SK-N-SH treated with all-trans-retinoic acid at 6 μM for 48 hours (cell line): ENCODE results near the gene TIAM1.

Source experiments
- ATAC-seq: fragments of 200-7000 bp; cut with Tn5 transposase; 3 replicates; pipeline ENCODE4 v1.9.1; 2020; ENCODE audit warnings: mild to moderate bottlenecking, moderate library complexity
- ARNTL ChIP-seq: fragments of 450-650 bp; formaldehyde crosslinking; IDR thresholded peaks from 2 replicates; pipeline ENCODE4 v1.5.0; 2020; ENCODE audit warnings: low read depth, mild to moderate bottlenecking, moderate library complexity, borderline replicate concordance
- BACH2 ChIP-seq: fragments of 250-450 bp; sonication (Bioruptor Pico); IDR thresholded peaks from 2 replicates; pipeline ENCODE4 v1.9.0; 2021; ENCODE audit warnings: mild to moderate bottlenecking, borderline replicate concordance
- CSDC2 ChIP-seq: fragments of 250-450 bp; sonication (Bioruptor Pico); IDR thresholded peaks from 2 replicates; pipeline ENCODE4 v1.5.0; 2020; ENCODE audit warnings: mild to moderate bottlenecking, moderate library complexity
- ESRRG ChIP-seq: fragments of 250-450 bp; sonication (Bioruptor Pico); IDR thresholded peaks from 2 replicates; pipeline ENCODE4 v1.6.1; 2021; ENCODE audit warnings: mild to moderate bottlenecking
- GLIS3 ChIP-seq: fragments of 250-450 bp; sonication (Bioruptor Pico); IDR thresholded peaks from 2 replicates; pipeline ENCODE4 v1.5.0; 2020; ENCODE audit warnings: mild to moderate bottlenecking, moderate library complexity
- ISL1 ChIP-seq: fragments of 250-450 bp; sonication (Bioruptor Pico); IDR thresholded peaks from 2 replicates; pipeline ENCODE4 v2.1.2; 2022; ENCODE audit warnings: mild to moderate bottlenecking, moderate library complexity
- OSR1 ChIP-seq: fragments of 250-450 bp; sonication (Bioruptor Pico); IDR thresholded peaks from 2 replicates; pipeline ENCODE4 v1.8.0; 2022; ENCODE audit warnings: moderate library complexity, mild to moderate bottlenecking, inconsistent platforms
- PATZ1 ChIP-seq: fragments of 250-450 bp; sonication (Bioruptor Pico); IDR thresholded peaks from 2 replicates; pipeline ENCODE4 v1.8.0; 2020; ENCODE audit warnings: mild to moderate bottlenecking, moderate library complexity, borderline replicate concordance
- PPARA ChIP-seq: fragments of 250-450 bp; sonication (Bioruptor Pico); IDR thresholded peaks from 2 replicates; pipeline ENCODE4 v1.5.0; 2020; ENCODE audit warnings: mild to moderate bottlenecking, borderline replicate concordance
- RARB ChIP-seq: fragments of 250-450 bp; sonication (Bioruptor Pico); IDR thresholded peaks from 2 replicates; pipeline ENCODE4 v1.8.0; 2021; ENCODE audit warnings: mild to moderate bottlenecking, moderate library complexity
- TCF4 ChIP-seq: fragments of 250-450 bp; sonication (Bioruptor Pico); IDR thresholded peaks from 2 replicates; pipeline ENCODE4 v1.8.0; 2021; ENCODE audit warnings: mild to moderate bottlenecking, moderate library complexity, borderline replicate concordance
- TOX ChIP-seq: fragments of 250-450 bp; sonication (Bioruptor Pico); IDR thresholded peaks from 2 replicates; pipeline ENCODE4 v1.8.0; 2021; ENCODE audit warnings: mild to moderate bottlenecking, moderate library complexity, borderline replicate concordance
- ZC3H10 ChIP-seq: fragments of 250-450 bp; sonication (Bioruptor Pico); IDR thresholded peaks from 2 replicates; pipeline ENCODE4 v1.5.1; 2021; ENCODE audit warnings: mild to moderate bottlenecking, moderate library complexity
- ZFP3 ChIP-seq: fragments of 250-450 bp; sonication (Bioruptor Pico); IDR thresholded peaks from 2 replicates; pipeline ENCODE4 v1.5.0; 2020; ENCODE audit warnings: mild to moderate bottlenecking, moderate library complexity
- ZNF565 ChIP-seq: fragments of 450-650 bp; formaldehyde crosslinking; conservative IDR thresholded peaks from 2 replicates; pipeline ENCODE4 v1.5.0; 2020; ENCODE audit warnings: low read depth, mild to moderate bottlenecking, moderate library complexity
- ZNF70 ChIP-seq: fragments of 450-650 bp; formaldehyde crosslinking; IDR thresholded peaks from 2 replicates; pipeline ENCODE4 v1.5.0; 2020; ENCODE audit warnings: mild to moderate bottlenecking, moderate library complexity
- ZNF8 ChIP-seq: fragments of 450-650 bp; formaldehyde crosslinking; IDR thresholded peaks from 2 replicates; pipeline ENCODE4 v1.5.0; 2020; ENCODE audit warnings: mild to moderate bottlenecking, moderate library complexity
- TF ChIP-seq, protein P1 (sequence below): fragments of 250-450 bp; sonication (Bioruptor Pico); IDR thresholded peaks from 2 replicates; pipeline ENCODE4 v1.5.0; 2020; ENCODE audit warnings: mild to moderate bottlenecking, moderate library complexity
- TF ChIP-seq, protein P2 (sequence below): fragments of 250-450 bp; sonication (Bioruptor Pico); IDR thresholded peaks from 2 replicates; pipeline ENCODE4 v1.5.1; 2020; ENCODE audit warnings: low read depth, mild to moderate bottlenecking, moderate library complexity
- TF ChIP-seq, protein P3 (sequence below): fragments of 250-450 bp; sonication (Bioruptor Pico); IDR thresholded peaks from 2 replicates; pipeline ENCODE4 v1.8.0; 2021; ENCODE audit warnings: low read depth, mild to moderate bottlenecking, moderate library complexity, borderline replicate concordance

The TIAM1 gene

GRCh38 chr21:31288191-31288590 is 55.9 kb downstream of the TIAM1 start:
- ATAC-seq: no peak
- TF ChIP-seq, protein P1, sequence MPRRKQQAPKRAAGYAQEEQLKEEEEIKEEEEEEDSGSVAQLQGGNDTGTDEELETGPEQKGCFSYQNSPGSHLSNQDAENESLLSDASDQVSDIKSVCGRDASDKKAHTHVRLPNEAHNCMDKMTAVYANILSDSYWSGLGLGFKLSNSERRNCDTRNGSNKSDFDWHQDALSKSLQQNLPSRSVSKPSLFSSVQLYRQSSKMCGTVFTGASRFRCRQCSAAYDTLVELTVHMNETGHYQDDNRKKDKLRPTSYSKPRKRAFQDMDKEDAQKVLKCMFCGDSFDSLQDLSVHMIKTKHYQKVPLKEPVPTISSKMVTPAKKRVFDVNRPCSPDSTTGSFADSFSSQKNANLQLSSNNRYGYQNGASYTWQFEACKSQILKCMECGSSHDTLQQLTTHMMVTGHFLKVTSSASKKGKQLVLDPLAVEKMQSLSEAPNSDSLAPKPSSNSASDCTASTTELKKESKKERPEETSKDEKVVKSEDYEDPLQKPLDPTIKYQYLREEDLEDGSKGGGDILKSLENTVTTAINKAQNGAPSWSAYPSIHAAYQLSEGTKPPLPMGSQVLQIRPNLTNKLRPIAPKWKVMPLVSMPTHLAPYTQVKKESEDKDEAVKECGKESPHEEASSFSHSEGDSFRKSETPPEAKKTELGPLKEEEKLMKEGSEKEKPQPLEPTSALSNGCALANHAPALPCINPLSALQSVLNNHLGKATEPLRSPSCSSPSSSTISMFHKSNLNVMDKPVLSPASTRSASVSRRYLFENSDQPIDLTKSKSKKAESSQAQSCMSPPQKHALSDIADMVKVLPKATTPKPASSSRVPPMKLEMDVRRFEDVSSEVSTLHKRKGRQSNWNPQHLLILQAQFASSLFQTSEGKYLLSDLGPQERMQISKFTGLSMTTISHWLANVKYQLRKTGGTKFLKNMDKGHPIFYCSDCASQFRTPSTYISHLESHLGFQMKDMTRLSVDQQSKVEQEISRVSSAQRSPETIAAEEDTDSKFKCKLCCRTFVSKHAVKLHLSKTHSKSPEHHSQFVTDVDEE (CRISPR knock-in tag): no peak
- TF ChIP-seq ISL1 (CRISPR knock-in tag) (no peak), PPARA (CRISPR knock-in tag) (no peak), PATZ1 (CRISPR knock-in tag) (no peak), TOX (CRISPR knock-in tag) (no peak), OSR1 (CRISPR knock-in tag) (no peak), RARB (no peak), CSDC2 (CRISPR knock-in tag) (no peak), GLIS3 (CRISPR knock-in tag) (no peak), ARNTL (CRISPR knock-in tag) (no peak)
- TF ChIP-seq, protein P2, sequence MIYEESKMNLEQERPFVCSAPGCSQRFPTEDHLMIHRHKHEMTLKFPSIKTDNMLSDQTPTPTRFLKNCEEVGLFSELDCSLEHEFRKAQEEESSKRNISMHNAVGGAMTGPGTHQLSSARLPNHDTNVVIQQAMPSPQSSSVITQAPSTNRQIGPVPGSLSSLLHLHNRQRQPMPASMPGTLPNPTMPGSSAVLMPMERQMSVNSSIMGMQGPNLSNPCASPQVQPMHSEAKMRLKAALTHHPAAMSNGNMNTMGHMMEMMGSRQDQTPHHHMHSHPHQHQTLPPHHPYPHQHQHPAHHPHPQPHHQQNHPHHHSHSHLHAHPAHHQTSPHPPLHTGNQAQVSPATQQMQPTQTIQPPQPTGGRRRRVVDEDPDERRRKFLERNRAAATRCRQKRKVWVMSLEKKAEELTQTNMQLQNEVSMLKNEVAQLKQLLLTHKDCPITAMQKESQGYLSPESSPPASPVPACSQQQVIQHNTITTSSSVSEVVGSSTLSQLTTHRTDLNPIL (CRISPR knock-in tag): no peak

GRCh38 chr21:31287201-31287600 is 56.9 kb downstream of the TIAM1 start:
- TF ChIP-seq GLIS3 (CRISPR knock-in tag): no peak
- TF ChIP-seq RARB: no peak
- no peak for TF ChIP-seq TCF4 (CRISPR knock-in tag)
- no peak for TF ChIP-seq ZNF8 (CRISPR knock-in tag)
- TF ChIP-seq, protein P3, sequence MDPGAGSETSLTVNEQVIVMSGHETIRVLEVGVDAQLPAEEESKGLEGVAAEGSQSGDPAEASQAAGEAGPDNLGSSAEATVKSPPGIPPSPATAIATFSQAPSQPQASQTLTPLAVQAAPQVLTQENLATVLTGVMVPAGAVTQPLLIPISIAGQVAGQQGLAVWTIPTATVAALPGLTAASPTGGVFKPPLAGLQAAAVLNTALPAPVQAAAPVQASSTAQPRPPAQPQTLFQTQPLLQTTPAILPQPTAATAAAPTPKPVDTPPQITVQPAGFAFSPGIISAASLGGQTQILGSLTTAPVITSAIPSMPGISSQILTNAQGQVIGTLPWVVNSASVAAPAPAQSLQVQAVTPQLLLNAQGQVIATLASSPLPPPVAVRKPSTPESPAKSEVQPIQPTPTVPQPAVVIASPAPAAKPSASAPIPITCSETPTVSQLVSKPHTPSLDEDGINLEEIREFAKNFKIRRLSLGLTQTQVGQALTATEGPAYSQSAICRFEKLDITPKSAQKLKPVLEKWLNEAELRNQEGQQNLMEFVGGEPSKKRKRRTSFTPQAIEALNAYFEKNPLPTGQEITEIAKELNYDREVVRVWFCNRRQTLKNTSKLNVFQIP (CRISPR knock-in tag): no peak
- TF ChIP-seq, protein P2 (CRISPR knock-in tag): no peak
- TF ChIP-seq PATZ1 (CRISPR knock-in tag): no peak
- TF ChIP-seq OSR1 (CRISPR knock-in tag): no peak
- TF ChIP-seq ISL1 (CRISPR knock-in tag): no peak
- TF ChIP-seq ZNF70: no peak
- no peak for TF ChIP-seq ESRRG
- no peak for TF ChIP-seq CSDC2 (CRISPR knock-in tag)
- no peak for TF ChIP-seq BACH2 (CRISPR knock-in tag)
- TF ChIP-seq, protein P1 (CRISPR knock-in tag): no peak
- no peak for TF ChIP-seq ZC3H10 (CRISPR knock-in tag)
- no peak for TF ChIP-seq ZFP3
- no peak for TF ChIP-seq ZNF565 (CRISPR knock-in tag)
- TF ChIP-seq ARNTL (CRISPR knock-in tag): no peak
- ATAC-seq: no peak
